Epidermal melanocyte (primary cell): ENCODE data around the gene ART1.
"Not testable (repeated sequence)": the region's sequence is repeated elsewhere in the genome, so short reads cannot be mapped to it uniquely, and the experiment has no call there.

Experiments used
- DNase-seq: peaks from one replicate; pipeline ENCODE4 v3.0.0; 2011; ENCODE audit warnings: low spot score; ENCODE audit not compliant: insufficient read length

The ART1 gene, protein sequence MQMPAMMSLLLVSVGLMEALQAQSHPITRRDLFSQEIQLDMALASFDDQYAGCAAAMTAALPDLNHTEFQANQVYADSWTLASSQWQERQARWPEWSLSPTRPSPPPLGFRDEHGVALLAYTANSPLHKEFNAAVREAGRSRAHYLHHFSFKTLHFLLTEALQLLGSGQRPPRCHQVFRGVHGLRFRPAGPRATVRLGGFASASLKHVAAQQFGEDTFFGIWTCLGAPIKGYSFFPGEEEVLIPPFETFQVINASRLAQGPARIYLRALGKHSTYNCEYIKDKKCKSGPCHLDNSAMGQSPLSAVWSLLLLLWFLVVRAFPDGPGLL

DNA sequence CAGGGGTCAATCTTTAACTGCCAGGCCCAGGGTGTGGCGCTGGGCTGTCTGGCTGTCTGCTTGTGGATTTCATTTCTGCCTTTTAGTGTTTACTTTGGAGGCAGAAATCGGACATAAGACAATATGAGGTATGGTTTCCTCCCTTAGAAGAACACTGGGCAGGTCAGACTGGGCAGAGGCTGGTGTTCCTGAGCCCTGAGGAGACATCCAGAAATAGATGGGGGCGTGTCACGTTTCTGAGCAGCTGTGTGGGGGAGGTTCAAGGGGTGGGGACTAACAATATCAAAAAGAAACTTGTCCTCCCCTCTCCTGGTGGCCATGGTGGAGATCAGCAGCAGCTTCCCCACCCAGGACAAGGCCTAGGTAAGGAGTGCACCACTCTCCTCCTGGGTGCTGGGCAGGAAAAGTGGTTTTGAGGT lies at the start of gene ART1:
Gene ART1 (plus strand): TSS at position 312 of the 419 bp plus-strand sequence. CDS start 14,086 bp downstream, outside the sequence.
- no peak for DNase-seq

DNA sequence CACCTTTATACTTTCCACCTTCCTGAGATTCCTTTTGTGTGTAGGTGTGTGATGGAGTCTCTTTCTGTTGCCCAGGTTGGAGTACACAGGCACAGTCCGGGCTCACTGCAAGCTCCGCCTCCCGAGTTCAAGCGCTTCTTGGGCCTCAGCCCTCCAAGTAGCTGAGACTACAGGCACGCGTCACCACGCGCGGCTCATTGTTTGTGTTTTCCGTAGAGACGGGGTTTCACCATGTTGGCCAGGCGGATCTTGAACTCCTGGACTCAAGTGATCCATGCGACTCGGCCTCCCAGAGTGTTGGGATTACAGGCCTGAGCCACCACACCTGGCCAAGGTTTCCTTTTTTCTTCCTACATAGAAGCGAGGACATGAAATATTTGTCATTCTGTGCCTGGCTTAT lies 47.2 kb upstream of the ART1 start:
- not testable (repeated sequence) for DNase-seq

GRCh38 chr11:3600201-3600600 lies 44.7 kb upstream of the ART1 start:
- not testable (repeated sequence) for DNase-seq

- DNase-seq, result no peak
These were observed 40.8 kb upstream of the ART1 start for GRCh38 chr11:3604167-3604566.

DNA sequence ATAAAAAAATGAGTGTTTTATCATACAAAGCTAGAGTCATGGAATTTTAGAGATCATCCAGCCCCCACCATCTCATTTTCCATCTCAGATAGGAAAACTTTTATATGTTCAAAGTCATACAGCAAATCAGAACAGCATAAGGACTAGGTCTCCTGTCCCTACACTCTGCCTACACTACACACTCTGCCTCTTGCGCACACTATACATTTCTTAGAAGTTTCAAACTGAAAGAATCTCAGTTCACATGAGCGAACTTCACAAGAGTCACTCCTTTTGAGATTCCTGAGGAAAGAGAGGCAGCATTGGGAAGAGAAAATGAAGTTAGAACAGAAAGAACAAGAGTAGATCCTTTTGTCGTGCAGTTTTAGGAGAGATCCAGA lies 39.7 kb upstream of the ART1 start:
- no peak for DNase-seq

DNA sequence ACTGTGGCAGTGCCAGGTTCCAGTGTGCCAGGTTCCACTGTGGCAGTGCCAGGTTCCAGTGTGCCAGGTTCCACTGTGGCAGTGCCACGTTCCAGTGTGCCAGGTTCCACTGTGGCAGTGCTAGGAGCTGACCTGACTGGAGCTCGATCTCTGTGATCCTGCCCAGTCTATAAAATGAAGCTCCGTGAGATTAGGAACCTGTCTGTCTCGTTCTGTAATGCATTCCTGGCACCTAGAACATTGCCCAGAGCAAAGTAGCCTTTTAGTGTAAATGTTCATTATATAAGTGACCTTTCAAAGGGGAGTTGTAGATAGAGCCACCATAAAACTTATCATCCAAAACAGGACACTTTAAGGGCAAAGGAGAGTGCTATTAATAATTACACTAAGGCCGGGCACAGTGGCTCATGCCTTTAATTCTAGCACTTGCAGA lies 39.1 kb upstream of the ART1 start:
- no peak for DNase-seq

GRCh38 chr11:3609416-3610265 lies 35.3 kb upstream of the ART1 start:
- peak; percentile 50 for DNase-seq

DNA sequence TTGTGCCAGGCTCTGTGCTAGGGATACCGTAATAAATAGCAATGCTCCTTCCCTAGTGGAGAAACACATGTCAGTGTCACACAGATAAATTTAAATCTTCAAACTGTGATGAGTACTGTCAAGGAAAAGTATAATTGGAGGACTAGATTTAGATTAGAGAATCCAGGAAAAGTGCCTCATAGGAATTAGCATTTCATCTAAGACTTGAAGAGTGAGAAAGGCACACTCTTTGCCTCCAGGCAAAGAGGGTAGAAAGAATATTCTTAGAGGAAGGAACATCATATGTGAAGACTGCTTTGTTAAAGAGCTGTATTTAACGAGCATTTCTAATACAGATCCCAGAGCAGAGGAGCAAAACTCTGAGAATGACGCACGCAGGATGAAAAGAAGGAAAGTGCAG lies 34.1 kb upstream of the ART1 start:
- DNase-seq, result no peak

DNA sequence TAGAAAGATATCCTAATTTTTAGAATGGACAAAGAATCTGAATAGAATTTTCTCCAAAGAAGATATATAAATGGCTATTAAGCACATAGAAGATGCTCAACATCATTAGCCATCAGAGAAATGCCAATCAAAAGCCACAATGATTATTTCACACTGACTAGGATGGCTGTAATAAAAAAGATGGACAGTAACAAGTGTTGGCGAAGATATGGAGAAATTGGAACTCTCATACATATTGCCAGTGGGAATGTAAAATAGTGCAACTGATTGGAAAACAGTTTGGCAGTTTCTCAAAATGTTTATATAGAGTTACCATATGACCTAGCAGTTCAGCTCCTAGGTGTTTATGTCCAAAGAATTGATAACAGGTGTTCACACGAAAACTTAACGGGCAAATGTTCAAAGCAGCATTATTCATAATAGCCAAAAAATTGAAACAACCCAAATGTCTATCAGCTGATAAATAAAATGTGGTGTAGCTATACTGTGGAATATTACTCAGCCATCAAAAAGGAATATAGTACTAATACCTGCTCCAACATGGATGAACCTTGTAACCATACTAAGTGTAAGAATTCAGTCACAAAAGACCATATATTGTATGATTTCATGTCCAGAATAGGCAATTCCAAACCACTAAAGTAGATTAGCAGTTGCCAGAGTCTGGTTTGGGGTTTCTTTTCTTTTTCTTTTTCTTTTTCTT lies 32.8 kb upstream of the ART1 start:
- no peak for DNase-seq

GRCh38 chr11:3613998-3614741 lies 30.8 kb upstream of the ART1 start:
- no peak for DNase-seq

GRCh38 chr11:3614742-3615171 lies 30.2 kb upstream of the ART1 start:
- DNase-seq, result no peak

DNA sequence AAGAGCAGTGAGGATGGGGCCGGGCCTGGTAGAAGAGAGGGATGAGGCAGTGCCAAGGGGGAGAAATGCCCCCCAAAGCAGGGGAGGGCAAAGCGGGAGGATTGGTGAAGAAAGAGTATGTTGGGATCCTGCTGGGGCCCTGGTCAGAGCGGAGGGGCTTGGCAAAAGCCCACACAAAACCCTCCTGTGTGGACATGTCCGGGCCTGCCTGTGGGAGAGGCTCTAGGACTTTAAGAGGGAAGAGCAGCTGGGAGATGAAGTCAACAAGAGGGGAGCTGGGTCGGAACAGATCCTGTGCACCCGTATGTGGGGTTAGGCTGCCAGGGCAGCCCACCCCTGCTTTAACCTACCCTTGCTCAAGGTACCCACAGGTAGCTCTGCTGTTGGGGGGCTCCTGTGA lies 28.9 kb upstream of the ART1 start:
- DNase-seq, result no peak

- DNase-seq, result no peak
These were observed 28.0 kb upstream of the ART1 start for GRCh38 chr11:3616721-3617460.

DNA sequence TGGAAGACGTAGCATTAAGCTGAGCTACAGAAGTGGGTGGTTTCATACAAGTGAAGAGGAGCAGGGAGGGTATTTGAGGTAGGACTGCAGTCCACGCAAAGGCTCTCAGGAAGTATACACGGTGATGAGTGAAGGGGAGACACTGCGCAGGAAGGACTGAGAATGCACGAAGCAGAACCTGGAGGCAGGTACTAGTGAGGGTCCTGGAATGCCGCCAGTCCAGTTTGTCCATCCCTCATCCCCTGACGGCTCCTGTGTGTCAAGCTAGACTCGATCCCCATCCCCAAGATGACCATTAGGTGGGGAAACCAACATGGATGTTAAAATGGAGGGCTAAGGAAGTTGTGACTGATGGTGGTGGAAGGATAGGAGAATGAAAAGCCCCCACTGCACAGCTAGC lies 26.9 kb upstream of the ART1 start:
- no peak for DNase-seq

- DNase-seq, result no peak
These were observed 22.4 kb upstream of the ART1 start for GRCh38 chr11:3622521-3622920.

DNA sequence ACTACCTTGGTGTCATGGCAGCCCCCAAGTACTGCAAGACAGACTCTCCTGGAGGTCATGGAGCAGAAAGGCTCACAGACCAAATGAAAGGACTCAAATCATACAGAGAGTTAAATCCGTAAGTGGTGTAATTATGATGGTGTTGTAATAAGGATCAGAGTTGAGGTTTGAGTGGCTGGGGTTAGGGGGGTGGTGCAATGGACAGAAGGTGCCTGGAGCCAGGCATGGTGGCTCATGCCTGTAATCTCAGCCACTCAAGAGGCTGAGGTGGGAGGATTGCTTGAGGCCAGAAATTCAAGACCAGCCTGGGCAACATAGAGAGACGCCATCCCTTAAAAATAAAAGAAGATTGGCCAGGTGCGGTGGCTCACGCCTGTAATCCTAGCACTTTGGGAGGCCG lies 21.8 kb upstream of the ART1 start:
- DNase-seq, result no peak

DNA sequence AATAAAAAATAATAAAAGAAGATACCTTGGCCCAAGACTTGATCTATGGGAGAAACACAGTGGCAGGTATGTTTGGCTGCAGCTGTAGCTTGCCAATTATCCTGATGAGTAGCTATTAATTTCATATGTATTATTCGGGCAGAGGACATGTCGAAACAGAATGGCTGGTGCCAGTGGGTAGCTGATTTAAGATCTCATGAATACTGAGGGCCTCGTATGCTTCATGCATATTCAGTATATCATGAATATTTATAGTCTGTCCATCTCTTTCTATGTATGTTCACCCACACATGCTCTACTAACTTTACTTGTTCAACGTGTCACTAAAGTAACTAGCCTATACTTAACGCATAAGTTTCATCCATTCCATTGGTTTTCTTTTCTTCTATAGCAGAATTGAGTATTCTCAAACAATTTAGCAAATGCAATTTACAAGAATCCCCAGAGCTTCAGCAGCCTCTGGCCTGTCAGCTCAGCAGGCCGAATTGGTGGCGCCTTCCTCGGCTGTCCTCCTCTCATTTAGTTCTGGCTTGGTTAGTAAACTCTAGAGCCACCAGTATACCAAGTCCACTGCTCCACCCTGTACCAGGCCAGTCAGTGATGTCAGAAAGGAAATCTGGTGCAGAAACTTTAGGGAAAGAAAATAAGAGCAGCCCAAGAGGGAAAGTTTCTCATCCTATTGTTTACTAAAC lies 21.0 kb upstream of the ART1 start:
- DNase-seq, result no peak

- DNase-seq, result no peak
These were observed 18.5 kb upstream of the ART1 start for GRCh38 chr11:3626250-3626960.

DNA sequence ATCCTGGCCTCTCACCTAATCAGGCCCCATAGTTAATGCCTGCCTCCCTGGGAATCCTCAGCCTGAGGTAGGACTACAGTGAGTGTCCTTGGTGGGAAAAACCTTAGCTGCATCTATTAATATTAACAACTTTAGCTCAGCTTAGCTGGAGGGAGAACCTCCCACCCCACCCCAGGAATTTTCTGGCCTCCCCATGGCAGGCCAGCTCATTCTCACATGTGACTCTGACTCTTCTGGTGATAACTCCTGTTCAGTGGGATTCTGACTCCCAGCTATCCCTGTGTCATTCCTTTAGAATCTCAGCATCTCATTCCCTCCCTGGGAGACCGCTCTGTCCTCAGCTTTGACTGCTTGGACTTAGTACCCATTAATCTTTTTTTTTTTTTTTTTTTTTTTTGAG lies 17.6 kb upstream of the ART1 start:
- no peak for DNase-seq
